Coronary artery (tissue), 2 donors: Measurements from ENCODE around the gene NKX3-2.

ENCODE experiments used
- DNase-seq: peaks from one replicate; pipeline ENCODE4 v3.0.0-alpha.2; 2017; ENCODE audit warnings: low spot score
- H3K27ac ChIP-seq, 2 donors: fragments of 200-600 bp; sonication (generic); one replicate each; pipeline ENCODE4 v1.5.1; 2016 to 2019
- H3K4me3 ChIP-seq: fragments of 200-600 bp; sonication (generic); 2 replicates; pipeline ENCODE4 v1.5.1; 2016; ENCODE audit warnings: mild to moderate bottlenecking, moderate library complexity
- TF ChIP-seq, protein P1 (sequence below): fragments of 200-600 bp; sonication (generic); IDR thresholded peaks from one replicate; pipeline ENCODE4 v1.5.1; 2019; ENCODE audit warnings: antibody characterized with exemption

The NKX3-2 gene

GRCh38 chr4:13498469-13498868, 45.8 kb downstream of the NKX3-2 start:
- DNase-seq = no peak
- Histone ChIP-seq H3K27ac (no peak overlapping the region), H3K4me3 (no peak overlapping the region)
- TF ChIP-seq, protein P1, sequence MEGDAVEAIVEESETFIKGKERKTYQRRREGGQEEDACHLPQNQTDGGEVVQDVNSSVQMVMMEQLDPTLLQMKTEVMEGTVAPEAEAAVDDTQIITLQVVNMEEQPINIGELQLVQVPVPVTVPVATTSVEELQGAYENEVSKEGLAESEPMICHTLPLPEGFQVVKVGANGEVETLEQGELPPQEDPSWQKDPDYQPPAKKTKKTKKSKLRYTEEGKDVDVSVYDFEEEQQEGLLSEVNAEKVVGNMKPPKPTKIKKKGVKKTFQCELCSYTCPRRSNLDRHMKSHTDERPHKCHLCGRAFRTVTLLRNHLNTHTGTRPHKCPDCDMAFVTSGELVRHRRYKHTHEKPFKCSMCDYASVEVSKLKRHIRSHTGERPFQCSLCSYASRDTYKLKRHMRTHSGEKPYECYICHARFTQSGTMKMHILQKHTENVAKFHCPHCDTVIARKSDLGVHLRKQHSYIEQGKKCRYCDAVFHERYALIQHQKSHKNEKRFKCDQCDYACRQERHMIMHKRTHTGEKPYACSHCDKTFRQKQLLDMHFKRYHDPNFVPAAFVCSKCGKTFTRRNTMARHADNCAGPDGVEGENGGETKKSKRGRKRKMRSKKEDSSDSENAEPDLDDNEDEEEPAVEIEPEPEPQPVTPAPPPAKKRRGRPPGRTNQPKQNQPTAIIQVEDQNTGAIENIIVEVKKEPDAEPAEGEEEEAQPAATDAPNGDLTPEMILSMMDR = no peak

GRCh38 chr4:13496605-13497004, 47.7 kb downstream of the NKX3-2 start:
- TF ChIP-seq, protein P1 = no peak
- no peak for DNase-seq
- no peak overlapping the region for H3K27ac ChIP-seq
- no peak overlapping the region for H3K4me3 ChIP-seq

GRCh38 chr4:13495753-13496152, 48.6 kb downstream of the NKX3-2 start:
- TF ChIP-seq, protein P1 = no peak
- Histone ChIP-seq H3K4me3 (no peak overlapping the region), H3K27ac (no peak overlapping the region)
- no peak for DNase-seq

DNA sequence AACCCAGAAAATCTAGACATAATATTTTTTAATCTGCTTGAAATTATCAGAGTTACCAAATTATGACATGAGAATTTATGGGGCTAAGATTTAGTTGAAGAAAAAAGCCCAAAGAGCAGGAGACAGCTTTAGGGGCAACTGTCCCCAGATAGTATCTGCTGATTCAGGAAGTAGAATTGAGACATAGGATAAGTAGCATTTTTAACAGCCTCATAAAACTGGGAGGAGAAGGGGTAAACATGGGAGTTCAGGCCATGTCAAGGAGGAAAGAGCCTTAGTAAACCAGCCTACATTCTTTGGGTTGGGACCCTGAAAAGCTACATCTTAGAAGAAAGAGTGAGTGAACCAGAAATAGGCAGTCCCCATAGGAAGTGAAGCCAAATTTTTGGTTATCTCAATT, 50.5 kb downstream of the NKX3-2 start:
- H3K4me3 ChIP-seq = no peak overlapping the region
- no peak for DNase-seq
- H3K27ac ChIP-seq = no peak overlapping the region
- TF ChIP-seq, protein P1 = no peak

DNA sequence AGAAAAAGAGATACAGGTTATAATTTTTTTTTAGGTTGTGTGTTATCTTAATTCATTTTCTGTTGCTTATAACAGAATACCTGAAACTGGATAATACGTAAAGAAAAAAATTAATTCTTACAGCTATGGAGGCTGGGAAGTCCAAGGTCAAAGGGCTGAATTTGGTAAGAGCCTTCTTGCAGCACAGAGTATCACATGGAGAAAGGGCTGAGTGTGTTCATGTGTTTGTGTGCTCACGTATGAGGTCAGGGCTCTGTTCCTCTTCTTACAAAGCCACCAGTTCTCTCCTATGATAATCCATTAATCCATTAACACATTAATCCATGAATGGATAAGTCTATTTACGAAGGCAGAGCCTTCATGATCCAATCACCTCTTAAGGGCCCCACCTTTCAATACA, 51.6 kb downstream of the NKX3-2 start:
- Histone ChIP-seq H3K27ac (no peak overlapping the region), H3K4me3 (no peak overlapping the region)
- DNase-seq = no peak
- TF ChIP-seq, protein P1 = no peak
